NAMALWA (cell line): ENCODE measurements around the gene COQ2.

Experiments used
- DNase-seq: peaks from one replicate; pipeline ENCODE4 v3.0.0-alpha.2; 2015; ENCODE audit warnings: low spot score

Gene COQ2

DNA sequence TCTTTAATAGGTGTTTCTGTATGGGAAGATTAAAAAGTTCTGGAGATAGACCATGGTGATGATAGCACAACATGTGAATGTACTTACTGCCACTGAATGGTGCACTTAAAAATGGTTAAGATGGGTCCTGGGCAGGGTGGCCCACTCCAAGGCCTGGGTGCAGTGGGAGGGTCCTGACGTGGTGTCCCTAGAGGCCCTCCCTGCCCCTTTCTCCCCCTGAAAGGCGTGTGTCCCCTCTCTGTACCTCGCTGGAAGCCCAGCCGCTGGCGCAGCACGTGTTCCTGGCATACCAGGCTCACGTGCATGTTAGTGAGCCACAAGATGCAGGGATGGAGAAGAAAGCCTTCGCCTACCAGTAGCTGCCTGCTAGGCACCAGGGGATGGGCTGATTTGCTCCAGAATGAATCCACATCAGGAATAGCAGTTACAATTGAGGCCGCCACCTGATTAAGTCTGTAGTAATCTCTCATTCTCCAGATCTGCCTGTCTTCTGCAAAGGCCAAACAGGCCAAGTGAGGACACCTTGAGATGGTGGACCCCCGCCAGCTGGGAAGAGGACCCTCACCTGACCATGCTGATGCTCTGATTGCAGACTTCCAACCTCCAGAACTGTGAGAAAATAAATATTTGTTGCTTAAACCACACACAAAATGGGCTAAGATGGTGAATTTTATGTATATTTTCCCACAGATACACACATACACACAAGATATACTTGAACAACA, 67.5 kb downstream of the COQ2 start:
- peak; percentile 52 for DNase-seq

DNA sequence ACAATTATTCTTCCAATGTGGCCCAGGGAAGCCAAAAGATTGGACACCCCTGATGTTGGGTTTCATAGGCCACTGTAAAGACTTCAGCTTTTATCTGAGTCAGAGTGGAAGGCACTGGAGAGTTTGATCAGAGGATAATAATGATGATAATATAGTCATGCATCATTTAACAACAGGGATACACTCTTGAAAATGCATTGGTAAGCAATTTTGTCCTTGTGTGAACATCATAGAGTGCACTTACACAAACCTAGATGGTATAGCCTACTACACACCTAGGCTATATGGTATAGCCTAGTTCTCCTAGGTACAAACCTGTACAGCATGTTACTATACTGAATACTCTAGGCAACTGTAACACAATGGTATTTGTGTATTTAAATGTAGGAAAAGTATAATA, 70.5 kb downstream of the COQ2 start:
- DNase-seq: no peak
